OCI-LY7 (cell line): ENCODE data around the gene MPRIP. TPM values are rescaled to one million over a fixed set of nuclear protein-coding genes. Genes with fewer than 3 reads are reported as not detected.
"Not testable (repeated sequence)": the region's sequence is repeated elsewhere in the genome, so short reads cannot be mapped to it uniquely, and the experiment has no call there.

ENCODE experiments used
- BruUV-seq: library from RNA; stranded (reverse); fragments of 400-500 nt; replicated peaks from 2 replicates; lab custom pipeline; 2021; lab: Mats Ljungman, UMichigan
- CTCF ChIA-PET: fragments of 300-600 bp; sonication (Branson Sonifier 250); formaldehyde crosslinking; loops from one replicate; lab custom pipeline; 2022; ENCODE audit warnings: antibody characterized with exemption; ENCODE audit not compliant: unreplicated experiment; lab: Charles Lee
- POLR2A ChIA-PET: fragments of 300-600 bp; sonication (Branson Sonifier 250); formaldehyde crosslinking; loops from one replicate; lab custom pipeline; 2022; ENCODE audit warnings: antibody characterized with exemption; lab: Charles Lee
- DNase-seq: peaks from one replicate; pipeline ENCODE4 v3.0.0-alpha.2; 2015; ENCODE audit warnings: low spot score
- H2AFZ ChIP-seq: fragments of 200-600 bp; sonication (generic), shearing (Covaris generic); 2 replicates; pipeline ENCODE4 v1.6.1; 2014; ENCODE audit warnings: mild to moderate bottlenecking, antibody characterized with exemption, low read length, moderate library complexity
- H3K27ac ChIP-seq: fragments of 200-600 bp; sonication (generic); 2 replicates; pipeline ENCODE4 v1.5.1; 2014; ENCODE audit warnings: mixed run types, low read depth, mild to moderate bottlenecking, moderate library complexity, low read length, inconsistent platforms; ENCODE audit not compliant: poor library complexity, severe bottlenecking
- H3K36me3 ChIP-seq: fragments of 200-600 bp; sonication (generic); 2 replicates; pipeline ENCODE4 v1.6.1; 2014; ENCODE audit warnings: mild to moderate bottlenecking, antibody characterized with exemption, low read length, moderate library complexity, mixed read lengths; ENCODE audit not compliant: insufficient read depth
- H3K4me1 ChIP-seq: fragments of 200-600 bp; sonication (generic); 2 replicates; pipeline ENCODE4 v1.5.1; 2014; ENCODE audit warnings: mild to moderate bottlenecking, low read length; ENCODE audit not compliant: insufficient read depth, poor library complexity, severe bottlenecking
- H3K4me2 ChIP-seq: fragments of 200-600 bp; sonication (generic); 2 replicates; pipeline ENCODE4 v1.6.1; 2014; ENCODE audit warnings: mild to moderate bottlenecking, low read length
- H3K4me3 ChIP-seq: fragments of 200-600 bp; sonication (generic); 2 replicates; pipeline ENCODE4 v1.5.1; 2014; ENCODE audit warnings: mild to moderate bottlenecking, low read depth, low read length; ENCODE audit not compliant: poor library complexity, severe bottlenecking
- H3K79me2 ChIP-seq: fragments of 200-600 bp; sonication (generic); 2 replicates; pipeline ENCODE4 v1.6.1; 2016; ENCODE audit warnings: low read depth, mild to moderate bottlenecking, low read length, moderate library complexity, mixed read lengths; ENCODE audit not compliant: insufficient read depth
- H3K9me2 ChIP-seq: fragments of 200-600 bp; sonication (generic); 2 replicates; pipeline ENCODE4 v1.6.1; 2016; ENCODE audit warnings: mild to moderate bottlenecking, low read length, mixed read lengths; ENCODE audit not compliant: insufficient read depth
- H3K9me3 ChIP-seq: fragments of 200-600 bp; sonication (generic); 2 replicates; pipeline ENCODE4 v1.6.1; 2014; ENCODE audit warnings: mild to moderate bottlenecking, mixed run types, low read length, mixed read lengths
- H4K20me1 ChIP-seq: fragments of 200-600 bp; sonication (generic); 2 replicates; pipeline ENCODE4 v1.6.1; 2014; ENCODE audit warnings: mild to moderate bottlenecking, antibody characterized with exemption, low read length, moderate library complexity, mixed read lengths; ENCODE audit not compliant: insufficient read depth
- EZH2phosphoT487 ChIP-seq: fragments of 200-600 bp; sonication (generic); IDR thresholded peaks from 2 replicates; pipeline ENCODE4 v1.6.1; 2018; ENCODE audit warnings: low read depth, borderline replicate concordance, mild to moderate bottlenecking, mixed run types, antibody characterized with exemption, low read length, moderate library complexity, mixed read lengths
- intact Hi-C: fragments of 100-400 bp; cut with micrococcal nuclease; formaldehyde crosslinking; loops from one replicate; pipeline ENCODE4 v1.10.0; 2022; ENCODE audit not compliant: unreplicated experiment
- total RNA-seq, 2 experiments: library from RNA; depleted of rRNA in 1 of 2; stranded (reverse); fragments of >200 nt in 1 of 2; shearing (Covaris generic) in 1 of 2; gene quantifications; 2 replicates each; pipeline ENCODE4 v1.2.3, GENCODE V29; 2014 to 2022
- TF ChIP-seq, protein P1 (sequence below): fragments of 200-600 bp; sonication (generic); conservative IDR thresholded peaks from 2 replicates; pipeline ENCODE4 v1.5.1; 2014; ENCODE audit warnings: mild to moderate bottlenecking, antibody characterized with exemption, low read length, moderate library complexity, mixed read lengths

Gene MPRIP
- total RNA-seq, 2 experiments from 2014 or later = 73.3 to 109 TPM

DNA sequence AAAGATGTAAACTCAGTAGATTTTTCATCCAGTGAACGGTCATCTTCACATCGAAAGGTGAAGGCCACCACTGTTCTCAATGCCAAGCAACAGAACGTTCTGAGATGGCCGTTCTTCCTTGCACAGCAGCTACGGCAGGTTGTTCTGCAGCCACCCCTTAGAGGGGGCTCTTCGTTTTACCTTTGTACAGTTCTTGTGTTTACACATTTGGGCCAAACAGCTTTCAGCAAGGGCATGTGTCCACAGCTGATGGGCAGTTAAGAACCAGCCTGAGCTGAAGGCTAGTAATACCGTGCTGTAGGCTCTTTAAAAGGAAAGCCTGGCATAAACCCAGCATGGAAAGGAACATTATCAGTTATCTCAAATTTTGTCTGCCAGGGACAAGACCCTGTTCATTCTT lies 147.9 kb downstream of the MPRIP start:
- no peak overlapping the region for H3K4me2 ChIP-seq
- no peak overlapping the region for H3K27ac ChIP-seq
- no peaks in the 10 kb centered on the region for H3K9me3 ChIP-seq
- POLR2A ChIA-PET = no interaction called here
- H3K79me2 ChIP-seq = no peaks in the 10 kb centered on the region
- H3K4me1 ChIP-seq = no peaks in the 10 kb centered on the region
- H4K20me1 ChIP-seq = no peaks in the 10 kb centered on the region
- TF ChIP-seq, protein P1, sequence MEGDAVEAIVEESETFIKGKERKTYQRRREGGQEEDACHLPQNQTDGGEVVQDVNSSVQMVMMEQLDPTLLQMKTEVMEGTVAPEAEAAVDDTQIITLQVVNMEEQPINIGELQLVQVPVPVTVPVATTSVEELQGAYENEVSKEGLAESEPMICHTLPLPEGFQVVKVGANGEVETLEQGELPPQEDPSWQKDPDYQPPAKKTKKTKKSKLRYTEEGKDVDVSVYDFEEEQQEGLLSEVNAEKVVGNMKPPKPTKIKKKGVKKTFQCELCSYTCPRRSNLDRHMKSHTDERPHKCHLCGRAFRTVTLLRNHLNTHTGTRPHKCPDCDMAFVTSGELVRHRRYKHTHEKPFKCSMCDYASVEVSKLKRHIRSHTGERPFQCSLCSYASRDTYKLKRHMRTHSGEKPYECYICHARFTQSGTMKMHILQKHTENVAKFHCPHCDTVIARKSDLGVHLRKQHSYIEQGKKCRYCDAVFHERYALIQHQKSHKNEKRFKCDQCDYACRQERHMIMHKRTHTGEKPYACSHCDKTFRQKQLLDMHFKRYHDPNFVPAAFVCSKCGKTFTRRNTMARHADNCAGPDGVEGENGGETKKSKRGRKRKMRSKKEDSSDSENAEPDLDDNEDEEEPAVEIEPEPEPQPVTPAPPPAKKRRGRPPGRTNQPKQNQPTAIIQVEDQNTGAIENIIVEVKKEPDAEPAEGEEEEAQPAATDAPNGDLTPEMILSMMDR = no peak
- no peak for DNase-seq
- H2AFZ ChIP-seq = no peak overlapping the region
- H3K9me2 ChIP-seq = no peaks in the 10 kb centered on the region
- BruUV-seq = no TSS peak
- H3K36me3 ChIP-seq = no peaks in the 10 kb centered on the region
- H3K4me3 ChIP-seq = no peak overlapping the region
- CTCF ChIA-PET = no interaction called here
- intact Hi-C loops = no loop called here

GRCh38 chr17:17191346-17191792 lies 149.1 kb downstream of the MPRIP start:
- H3K27ac ChIP-seq = no peak overlapping the region
- no peak for DNase-seq
- no peaks in the 10 kb centered on the region for H3K9me2 ChIP-seq
- intact Hi-C loops = no loop called here
- CTCF ChIA-PET = no interaction called here
- no TSS peak for BruUV-seq
- H3K9me3 ChIP-seq = no peaks in the 10 kb centered on the region
- no peaks in the 10 kb centered on the region for H4K20me1 ChIP-seq
- H3K4me1 ChIP-seq = no peaks in the 10 kb centered on the region
- POLR2A ChIA-PET = interaction anchor here (0.8 kb wide), 1 partner anchor 42 kb away, joined by 3 read pairs; no protein-coding TSS in a partner anchor
- H2AFZ ChIP-seq = no peak overlapping the region
- no peak for TF ChIP-seq EZH2phosphoT487
- TF ChIP-seq, protein P1 = no peak
- H3K79me2 ChIP-seq = no peaks in the 10 kb centered on the region
- no peaks in the 10 kb centered on the region for H3K36me3 ChIP-seq
- H3K4me3 ChIP-seq = no peak overlapping the region
- no peak overlapping the region for H3K4me2 ChIP-seq

DNA sequence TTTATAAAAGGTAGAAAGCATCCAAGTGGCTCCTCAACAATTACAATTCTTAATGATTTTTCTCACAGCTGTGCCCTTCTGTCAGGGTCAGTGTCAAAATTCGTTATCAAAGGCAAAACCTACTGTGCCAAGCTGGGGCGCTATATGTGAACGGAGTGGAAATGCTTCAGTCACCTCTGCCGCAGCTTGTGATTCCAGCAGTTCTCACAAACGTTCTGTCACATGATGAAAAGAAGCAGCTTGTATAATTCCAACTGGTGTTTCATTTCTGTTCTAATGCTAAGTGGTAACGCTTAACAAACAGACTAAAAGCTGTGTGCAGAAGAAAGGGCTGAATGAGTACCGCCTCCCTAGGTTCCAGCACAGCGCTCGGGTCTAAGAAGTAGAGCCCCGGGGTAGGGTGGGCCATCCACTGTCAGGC lies 149.7 kb downstream of the MPRIP start:
- no peak overlapping the region for H2AFZ ChIP-seq
- H3K4me3 ChIP-seq = no peak overlapping the region
- no peaks in the 10 kb centered on the region for H3K79me2 ChIP-seq
- no peak for DNase-seq
- H3K9me3 ChIP-seq = no peaks in the 10 kb centered on the region
- no peaks in the 10 kb centered on the region for H3K9me2 ChIP-seq
- TF ChIP-seq EZH2phosphoT487 = no peak
- TF ChIP-seq, protein P1 = no peak
- no peaks in the 10 kb centered on the region for H3K36me3 ChIP-seq
- ChIA-PET POLR2A (interaction anchor here (0.8 kb wide), 1 partner anchor 43 kb away, joined by 3 read pairs; no protein-coding TSS in a partner anchor), CTCF (no interaction called here)
- intact Hi-C loops = no loop called here
- H3K4me2 ChIP-seq = no peak overlapping the region
- no TSS peak for BruUV-seq
- H3K4me1 ChIP-seq = no peaks in the 10 kb centered on the region
- H4K20me1 ChIP-seq = no peaks in the 10 kb centered on the region
- H3K27ac ChIP-seq = no peak overlapping the region

DNA sequence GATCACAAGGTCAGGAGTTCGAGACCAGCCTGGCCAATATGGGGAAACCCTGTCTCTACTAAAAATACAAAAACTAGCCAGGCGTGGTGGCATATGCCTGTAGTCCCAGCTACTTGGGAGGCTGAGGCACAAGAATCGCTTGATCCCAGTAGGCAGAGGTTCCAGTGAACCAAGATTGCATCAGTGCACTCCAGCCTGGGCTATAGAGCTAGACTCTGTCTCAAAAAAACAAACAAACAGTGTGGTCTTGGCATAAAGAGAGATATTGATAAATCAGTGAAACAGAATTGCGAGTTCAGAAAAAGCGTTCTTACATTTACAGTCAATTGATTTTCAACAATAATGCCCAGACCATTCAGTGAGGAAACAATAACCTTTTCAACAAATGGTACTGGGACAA lies 153.2 kb downstream of the MPRIP start:
- H3K4me3 ChIP-seq, H3K4me1 ChIP-seq, H3K4me2 ChIP-seq, CTCF ChIA-PET, intact Hi-C loops, H3K36me3 ChIP-seq, H3K27ac ChIP-seq, H2AFZ ChIP-seq, H3K79me2 ChIP-seq, H3K9me2 ChIP-seq, H4K20me1 ChIP-seq, BruUV-seq, DNase-seq, H3K9me3 ChIP-seq: not testable (repeated sequence)
- POLR2A ChIA-PET = interaction anchor here (0.6 kb wide), 1 partner anchor 209 kb away, joined by 3 read pairs; no protein-coding TSS in a partner anchor
